RPMI7951 (cell line): ENCODE measurements around the gene RAB30. TPM values are rescaled to one million over a fixed set of nuclear protein-coding genes. Genes with fewer than 3 reads are reported as not detected.
"Not testable (repeated sequence)": the region's sequence is repeated elsewhere in the genome, so short reads cannot be mapped to it uniquely, and the experiment has no call there.

Experiments
- DNase-seq: peaks from one replicate; pipeline ENCODE4 v3.0.0-alpha.2; 2012; ENCODE audit warnings: low read depth
- total RNA-seq: library from RNA; depleted of rRNA; stranded (reverse); fragments of >200 nt; shearing (Covaris generic); gene quantifications from 2 replicates; pipeline ENCODE4 v1.2.3, GENCODE V29; 2014

Gene RAB30
- total RNA-seq, 1 experiment from 2014 or later = 16.0 TPM

- no peak for DNase-seq
These were observed 89.8 kb downstream of the RAB30 start for GRCh38 chr11:82981852-82982251.

- DNase-seq = no peak
These were observed 90.8 kb downstream of the RAB30 start for GRCh38 chr11:82980947-82981346.

DNA sequence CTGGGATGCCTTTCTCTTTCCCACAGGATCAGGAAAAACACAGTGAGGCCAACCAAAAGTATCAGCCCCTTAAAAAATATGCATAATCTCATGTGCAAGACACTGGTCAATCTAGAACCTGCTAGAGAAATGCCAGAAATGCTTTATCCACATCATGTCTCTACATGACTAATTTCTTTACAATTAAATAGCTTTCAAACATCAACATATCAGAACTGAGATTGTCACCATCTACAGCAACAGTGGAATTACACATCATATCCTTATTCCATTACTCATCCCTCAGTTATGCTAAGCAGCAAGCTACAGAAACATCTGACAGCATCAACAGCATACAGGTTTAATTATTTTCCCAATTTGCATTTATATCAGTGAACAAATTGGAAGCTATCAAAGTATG, 91.4 kb downstream of the RAB30 start:
- DNase-seq = peak; percentile 71

DNA sequence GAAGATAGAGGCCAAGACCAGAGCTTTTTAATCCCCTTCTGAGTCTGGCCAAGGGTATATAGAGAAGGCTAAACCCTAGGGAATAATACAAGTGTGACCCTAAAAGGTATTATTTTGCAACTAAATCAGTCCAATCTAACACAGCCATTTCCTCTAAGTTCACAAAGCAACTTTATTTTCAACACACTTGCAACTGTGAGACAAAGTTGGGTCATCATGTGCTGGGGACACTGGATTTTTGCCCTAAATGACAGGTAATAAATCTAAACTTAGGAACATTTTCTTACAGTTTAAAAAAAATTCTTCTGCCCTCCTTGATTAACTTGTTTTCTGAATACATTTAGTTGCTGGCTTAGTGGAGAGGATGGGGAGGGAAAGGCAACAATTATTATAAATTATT, 91.9 kb downstream of the RAB30 start:
- no peak for DNase-seq

DNA sequence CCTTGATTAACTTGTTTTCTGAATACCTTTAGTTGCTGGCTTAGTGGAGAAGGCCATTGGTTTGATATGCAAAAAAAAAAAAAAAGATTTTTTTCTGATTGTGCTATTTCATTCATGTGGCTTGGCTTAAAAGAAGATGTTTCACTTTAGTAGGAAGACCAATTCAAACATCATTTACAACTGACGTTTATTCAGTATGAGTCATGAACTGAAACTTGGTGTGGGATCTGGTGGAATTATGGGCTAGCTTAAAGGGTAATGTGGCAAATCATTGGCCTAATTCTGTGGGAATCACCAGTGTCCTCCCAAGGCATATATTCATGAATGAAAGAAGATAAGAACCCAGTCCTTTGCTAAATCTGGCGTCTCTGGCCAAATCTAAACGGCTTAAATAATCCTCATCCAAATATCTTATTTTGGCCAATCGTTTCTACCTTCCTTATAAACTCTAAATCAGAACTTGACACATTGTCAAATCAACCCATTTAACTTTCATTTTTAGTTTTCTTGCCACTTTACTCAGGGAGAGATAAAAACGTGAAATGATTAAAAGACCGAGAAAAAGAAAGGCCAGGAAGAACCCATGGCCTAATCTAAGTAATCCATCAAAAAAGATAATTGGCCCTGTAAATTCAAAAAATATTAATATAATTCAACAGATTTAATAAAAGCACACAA, 93.1 kb downstream of the RAB30 start:
- peak; percentile 88 for DNase-seq

GRCh38 chr11:82976786-82977185, 94.9 kb downstream of the RAB30 start:
- no peak for DNase-seq

DNA sequence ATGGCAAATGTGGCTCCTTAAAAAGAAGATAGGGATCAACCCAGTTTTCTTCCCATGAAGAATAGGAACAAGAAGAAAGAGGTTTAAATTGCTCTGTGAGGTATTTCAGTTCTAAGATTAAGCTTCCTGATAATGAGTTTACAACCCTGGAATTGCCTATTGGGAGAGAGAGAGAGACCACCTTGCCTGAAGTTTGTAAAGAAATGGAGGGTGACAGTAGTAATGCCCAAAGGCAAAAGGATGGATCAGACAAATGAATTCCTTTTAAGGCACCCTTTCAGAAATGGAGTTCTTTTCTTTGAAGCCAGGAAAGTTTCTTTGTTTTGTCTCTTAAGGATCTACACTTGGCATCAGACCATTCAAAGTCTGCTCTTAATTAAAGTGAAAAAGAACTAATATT, 95.8 kb downstream of the RAB30 start:
- no peak for DNase-seq

- no peak for DNase-seq
These were observed 96.8 kb downstream of the RAB30 start for GRCh38 chr11:82974851-82975250.

DNA sequence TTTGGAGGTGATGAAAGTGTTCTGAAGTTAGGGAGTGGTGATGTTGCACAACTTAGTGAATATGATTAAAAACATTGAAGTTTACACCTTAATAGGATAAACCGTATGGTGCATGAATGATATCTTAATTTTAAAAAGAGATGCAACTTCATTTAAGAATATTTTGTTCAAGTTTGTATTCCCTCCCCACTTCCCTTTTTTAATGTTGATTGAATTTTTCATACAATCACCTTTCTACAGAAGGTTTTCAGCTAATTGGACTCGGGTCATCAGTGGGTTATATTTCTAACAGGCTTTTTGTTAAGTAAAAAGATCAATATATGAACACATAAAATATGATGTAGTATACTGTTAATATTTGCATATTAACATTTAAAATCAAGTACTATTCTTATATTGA, 97.6 kb downstream of the RAB30 start:
- DNase-seq = no peak

DNA sequence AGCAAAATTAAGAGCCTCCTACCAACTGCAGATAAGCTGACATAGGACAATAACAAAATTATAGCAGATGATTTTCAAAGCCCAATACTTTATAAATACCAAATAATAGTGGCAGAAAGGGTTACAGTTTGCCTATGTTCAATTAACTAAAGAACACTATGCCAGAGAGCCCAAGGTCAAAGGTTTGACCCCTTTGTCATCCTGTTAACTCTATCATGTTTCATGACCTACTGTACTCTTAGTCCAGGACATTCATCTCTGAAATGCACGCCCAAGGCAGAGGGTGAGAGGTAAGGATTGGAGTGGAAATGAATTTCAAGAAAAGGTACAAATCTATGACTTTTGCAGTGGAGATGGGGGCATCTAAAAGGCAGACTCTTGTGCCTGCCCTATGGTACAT, 99.6 kb downstream of the RAB30 start:
- no peak for DNase-seq

GRCh38 chr11:82971519-82971946, 100.2 kb downstream of the RAB30 start:
- not testable (repeated sequence) for DNase-seq

GRCh38 chr11:82970507-82971083, 101.1 kb downstream of the RAB30 start:
- not testable (repeated sequence) for DNase-seq

DNA sequence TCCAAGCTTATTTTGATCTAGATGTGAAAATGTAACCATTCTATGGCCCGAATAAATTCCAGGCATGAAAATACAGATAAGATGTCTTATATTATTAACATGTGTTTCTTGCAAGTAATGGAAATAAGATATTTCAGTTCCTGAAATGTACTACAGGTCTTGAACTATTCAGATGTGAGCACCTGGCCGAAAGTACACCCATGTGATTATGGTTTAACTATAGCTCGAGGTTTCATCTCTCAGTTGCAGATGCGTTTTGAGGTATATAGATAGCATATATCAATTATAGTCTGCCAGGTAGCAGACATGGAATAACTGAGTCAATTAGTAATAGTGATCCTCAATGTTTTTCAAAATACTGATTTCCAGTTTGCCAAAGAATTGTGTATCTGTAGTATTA, 101.9 kb downstream of the RAB30 start:
- no peak for DNase-seq

- DNase-seq = no peak
These were observed 104.3 kb downstream of the RAB30 start for GRCh38 chr11:82967381-82967780.

- not testable (repeated sequence) for DNase-seq
These were observed 109.7 kb downstream of the RAB30 start for GRCh38 chr11:82962021-82962420.

DNA sequence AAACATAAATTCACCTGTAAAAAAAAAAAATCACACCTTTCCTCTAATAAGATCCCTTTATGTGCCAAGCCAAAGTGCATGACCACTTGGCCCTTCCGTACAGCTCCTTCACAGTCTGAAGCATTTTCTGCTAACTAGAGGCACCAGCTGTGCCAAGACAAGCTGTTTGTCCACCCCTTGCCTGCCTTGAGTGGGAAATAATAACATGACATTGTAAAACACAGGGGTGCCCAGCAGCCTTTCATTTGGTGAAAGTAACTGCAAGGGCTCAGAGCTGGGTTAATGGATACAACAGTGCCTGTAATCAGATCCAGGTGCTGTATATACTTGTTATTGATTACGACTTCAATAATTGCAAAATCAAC, 110.9 kb downstream of the RAB30 start:
- DNase-seq = no peak

GRCh38 chr11:82959987-82960778, 111.5 kb downstream of the RAB30 start:
- no peak for DNase-seq

- DNase-seq = not testable (repeated sequence)
These were observed 115.8 kb downstream of the RAB30 start for GRCh38 chr11:82955736-82956453.

DNA sequence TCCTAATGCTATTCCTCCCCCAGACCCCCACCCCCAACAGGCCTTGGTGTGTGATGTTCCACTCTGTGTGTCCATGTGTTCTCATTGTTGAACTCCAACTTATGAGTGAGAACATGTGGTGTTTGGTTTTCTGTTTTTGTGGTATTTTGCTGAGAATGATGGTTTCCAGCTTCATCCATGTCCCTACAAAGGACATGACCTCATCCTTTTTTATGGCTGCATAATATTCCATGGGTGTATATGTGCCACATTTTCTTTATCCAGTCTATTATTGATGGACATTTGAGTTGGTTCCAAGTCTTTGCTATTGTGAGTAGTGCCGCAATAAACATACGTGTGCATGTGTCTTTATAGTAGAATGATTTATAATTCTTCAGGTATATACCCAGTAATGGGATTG, 121.2 kb downstream of the RAB30 start:
- not testable (repeated sequence) for DNase-seq

- DNase-seq = no peak
These were observed 122.3 kb downstream of the RAB30 start for GRCh38 chr11:82949352-82949751.

GRCh38 chr11:82945682-82946081, 126.0 kb downstream of the RAB30 start:
- no peak for DNase-seq

DNA sequence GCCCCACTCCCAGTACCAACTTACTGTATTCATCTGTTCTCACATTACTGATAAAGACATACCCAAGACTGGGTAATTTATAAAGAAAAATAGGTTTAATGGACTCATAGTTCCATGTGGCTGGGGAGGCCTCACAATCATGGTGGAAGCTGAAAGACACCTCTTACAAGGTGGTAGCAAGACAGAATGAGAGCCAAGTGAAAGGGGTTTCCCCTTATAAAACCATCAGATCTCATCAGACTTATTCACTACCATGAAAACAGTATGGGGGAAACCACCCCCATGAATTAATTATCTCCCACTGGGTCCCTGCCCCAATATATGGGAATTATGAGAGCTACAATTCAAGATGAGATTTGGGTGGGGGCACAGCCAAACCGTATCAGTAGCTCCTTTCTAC, 126.7 kb downstream of the RAB30 start:
- DNase-seq = not testable (repeated sequence)
